HL-60/S4 (cell line): Measurements from ENCODE around the gene AOPEP.

Source experiments
- in situ Hi-C: fragments of 300-500 bp; cut with MboI; formaldehyde crosslinking; loops from 2 replicates; pipeline ENCODE4 v1.14.3; 2022; ENCODE audit warnings: low sequenced_read_pairs

The AOPEP gene

GRCh38 chr9:94909250-94909894 is 182.9 kb downstream of the AOPEP start:
- in situ Hi-C loops, result no loop called here

GRCh38 chr9:94909965-94910730 is 183.6 kb downstream of the AOPEP start:
- in situ Hi-C loops, result no loop called here

- in situ Hi-C loops, result no loop called here
These were observed 184.7 kb downstream of the AOPEP start for GRCh38 chr9:94911211-94911610.

- in situ Hi-C loops, result no loop called here
These were observed 185.6 kb downstream of the AOPEP start for GRCh38 chr9:94911986-94912635.

GRCh38 chr9:94912700-94913249 is 186.3 kb downstream of the AOPEP start:
- in situ Hi-C loops, result no loop called here

GRCh38 chr9:94913550-94913949 is 187.1 kb downstream of the AOPEP start:
- in situ Hi-C loops, result no loop called here

- in situ Hi-C loops, result no loop called here
These were observed 189.3 kb downstream of the AOPEP start for GRCh38 chr9:94915476-94916450.

- in situ Hi-C loops, result no loop called here
These were observed 190.5 kb downstream of the AOPEP start for GRCh38 chr9:94916956-94917355.

GRCh38 chr9:94918038-94918753 is 191.7 kb downstream of the AOPEP start:
- in situ Hi-C loops, result no loop called here

GRCh38 chr9:94919376-94920098 is 193.0 kb downstream of the AOPEP start:
- in situ Hi-C loops, result no loop called here

- in situ Hi-C loops, result no loop called here
These were observed 194.1 kb downstream of the AOPEP start for GRCh38 chr9:94920420-94921091.

- in situ Hi-C loops, result no loop called here
These were observed 194.6 kb downstream of the AOPEP start for GRCh38 chr9:94921092-94921471.

- in situ Hi-C loops, result no loop called here
These were observed 195.2 kb downstream of the AOPEP start for GRCh38 chr9:94921656-94922055.

GRCh38 chr9:94922098-94922607 is 195.7 kb downstream of the AOPEP start:
- in situ Hi-C loops, result no loop called here

GRCh38 chr9:94922691-94923107 is 196.2 kb downstream of the AOPEP start:
- in situ Hi-C loops, result no loop called here

GRCh38 chr9:94923326-94924089 is 197.0 kb downstream of the AOPEP start:
- in situ Hi-C loops, result no loop called here

- in situ Hi-C loops, result no loop called here
These were observed 199.4 kb downstream of the AOPEP start for GRCh38 chr9:94925751-94926430.
